HepG2 (cell line): ENCODE results near the gene FAM83C. TPM values are rescaled to one million over a fixed set of nuclear protein-coding genes. Genes with fewer than 3 reads are reported as not detected.
A peak's percentile ranks its signal among the peaks of the same experiment; 100 is the strongest.

Experiments used
- CEBPG ChIP-seq: IDR thresholded peaks from 2 replicates; pipeline ENCODE4 v1.6.1; 2016
- DDIT3 ChIP-seq: sonication (generic); formaldehyde crosslinking; IDR thresholded peaks from 2 replicates; pipeline ENCODE4 v1.4.0; 2020; ENCODE audit warnings: mild to moderate bottlenecking, missing genetic modification reagents
- EZH2 ChIP-seq: conservative IDR thresholded peaks from 2 replicates; pipeline ENCODE4 v1.6.1; 2012; ENCODE audit warnings: mild to moderate bottlenecking, low read depth, low read length, moderate library complexity
- GLMP ChIP-seq: sonication (generic); formaldehyde crosslinking; IDR thresholded peaks from 2 replicates; pipeline ENCODE4 v1.9.0; 2021; ENCODE audit warnings: missing genetic modification reagents, mild to moderate bottlenecking, borderline replicate concordance
- KDM5B ChIP-seq: sonication (generic); formaldehyde crosslinking; IDR thresholded peaks from 2 replicates; pipeline ENCODE4 v1.4.0; 2020; ENCODE audit warnings: missing genetic modification reagents, mild to moderate bottlenecking, borderline replicate concordance
- PREB ChIP-seq: sonication (generic); formaldehyde crosslinking; IDR thresholded peaks from 2 replicates; pipeline ENCODE4 v1.4.0; 2020; ENCODE audit warnings: missing genetic modification reagents
- RCOR2 ChIP-seq: IDR thresholded peaks from 2 replicates; pipeline ENCODE4 v1.6.1; 2016; ENCODE audit warnings: missing biosample characterization, missing genetic modification reagents
- RERE ChIP-seq: IDR thresholded peaks from 2 replicates; pipeline ENCODE4 v1.6.1; 2016; ENCODE audit warnings: low read depth, missing genetic modification reagents, missing compliant biosample characterization
- RFX3 ChIP-seq: IDR thresholded peaks from 2 replicates; pipeline ENCODE4 v1.6.1; 2016; ENCODE audit warnings: missing biosample characterization, missing genetic modification reagents
- YEATS2 ChIP-seq: sonication (generic); formaldehyde crosslinking; IDR thresholded peaks from 2 replicates; pipeline ENCODE4 v1.4.0; 2020; ENCODE audit warnings: missing genetic modification reagents, borderline replicate concordance
- ZBTB14 ChIP-seq: sonication (generic); formaldehyde crosslinking; IDR thresholded peaks from 2 replicates; pipeline ENCODE4 v1.4.0; 2020; ENCODE audit warnings: missing genetic modification reagents
- ZFP90 ChIP-seq: sonication (generic); formaldehyde crosslinking; IDR thresholded peaks from 2 replicates; pipeline ENCODE4 v1.8.0; 2022; ENCODE audit warnings: missing genetic modification reagents, mild to moderate bottlenecking, inconsistent platforms, borderline replicate concordance
- ZNF124 ChIP-seq: sonication (generic); formaldehyde crosslinking; IDR thresholded peaks from 2 replicates; pipeline ENCODE4 v1.4.0; 2020; ENCODE audit warnings: missing genetic modification reagents
- ZNF136 ChIP-seq: sonication (generic); formaldehyde crosslinking; IDR thresholded peaks from 2 replicates; pipeline ENCODE4 v1.8.1; 2022; ENCODE audit warnings: low read depth, mild to moderate bottlenecking, moderate library complexity, missing genetic modification reagents
- ZNF138 ChIP-seq: sonication (generic); formaldehyde crosslinking; IDR thresholded peaks from 2 replicates; pipeline ENCODE4 v1.5.0; 2020; ENCODE audit warnings: mild to moderate bottlenecking, low read depth, missing genetic modification reagents
- ZNF251 ChIP-seq: sonication (generic); formaldehyde crosslinking; IDR thresholded peaks from 2 replicates; pipeline ENCODE4 v1.9.0; 2021; ENCODE audit warnings: mild to moderate bottlenecking, missing genetic modification reagents
- ZNF274 ChIP-seq: sonication (generic); formaldehyde crosslinking; IDR thresholded peaks from 2 replicates; pipeline ENCODE4 v1.5.1; 2020; ENCODE audit warnings: mild to moderate bottlenecking, missing genetic modification reagents
- ZNF326 ChIP-seq: sonication (generic); formaldehyde crosslinking; IDR thresholded peaks from 2 replicates; pipeline ENCODE4 v1.4.0; 2020; ENCODE audit warnings: missing genetic modification reagents, borderline replicate concordance
- ZNF468 ChIP-seq: sonication (generic); formaldehyde crosslinking; IDR thresholded peaks from 2 replicates; pipeline ENCODE4 v1.8.0; 2022; ENCODE audit warnings: mild to moderate bottlenecking, moderate library complexity, missing genetic modification reagents
- ZNF552 ChIP-seq: sonication (generic); formaldehyde crosslinking; IDR thresholded peaks from 2 replicates; pipeline ENCODE4 v1.9.0; 2022; ENCODE audit warnings: missing genetic modification reagents, mild to moderate bottlenecking, borderline replicate concordance
- polyA plus RNA-seq, 8 experiments: library from polyadenylated mRNA; depleted of rRNA in 3 of 8; stranded (reverse) in 7 of 8; unstranded in 1 of 8; fragments of >200 nt; fragmentation: Illumina TruSeq in 4 of 8; extraction: Trizol in 4 of 8; gene quantifications; 2 replicates each; pipeline versions ENCODE4 v1.2.1 to v1.2.3, GENCODE V29; 2011 to 2016; ENCODE audit warnings: low read depth in 4 of 8, missing spikeins in 1 of 8, mixed read lengths in 1 of 8; ENCODE audit not compliant: insufficient read depth in 1 of 8
- total RNA-seq, 5 experiments: library from RNA; depleted of rRNA; stranded (reverse); fragments of >200 nt; fragmentation: Illumina TruSeq; extraction: Trizol; gene quantifications; 2 replicates each; pipeline ENCODE4 v1.2.3, GENCODE V29; 2016; ENCODE audit warnings: low read depth in 1 of 5

FAM83C gene
- total and polyA plus RNA-seq, 2 of the 13 experiments (the other 11 are each of a cell fraction or from before 2014, with no cell fraction given) = 0.04 TPM; not detected in 1

- TF ChIP-seq PREB (no peak), ZNF124 (no peak), ZNF138 (CRISPR knock-in tag) (no peak; the same call in 1 of the 2 replicates), ZBTB14 (0 out of 2 replicates have a peak, but pooled peaks have one; percentile 43), RCOR2 (CRISPR knock-in tag) (no peak), ZNF552 (CRISPR knock-in tag) (no peak), ZNF274 (CRISPR knock-in tag) (peak; percentile 92), CEBPG (CRISPR knock-in tag) (no peak), RERE (CRISPR knock-in tag) (no peak), EZH2 (no peak), ZNF326 (CRISPR knock-in tag) (no peak), YEATS2 (CRISPR knock-in tag) (no peak), ZNF468 (no peak), RFX3 (CRISPR knock-in tag) (no peak), ZNF251 (CRISPR knock-in tag) (no peak), DDIT3 (CRISPR knock-in tag) (no peak), KDM5B (CRISPR knock-in tag) (peak; percentile 58; the same call in 1 of the 2 replicates), ZFP90 (CRISPR knock-in tag) (peak; percentile 64; the same call in 1 of the 2 replicates), GLMP (CRISPR knock-in tag) (no peak), ZNF136 (CRISPR knock-in tag) (no peak)
Measured at GRCh38 chr20:35293303-35294292, 1.4 kb upstream of the FAM83C start (continued).
